Esophagus muscularis mucosa (tissue), 4 donors: ENCODE results near the gene PXT1. TPM values are rescaled to one million over a fixed set of nuclear protein-coding genes. Genes with fewer than 3 reads are reported as not detected.

Experiments used
- DNase-seq: peaks from one replicate; pipeline ENCODE4 v3.0.0-alpha.2; 2017; ENCODE audit errors: extremely low spot score
- H3K27ac ChIP-seq, 4 donors: fragments of 200-600 bp; sonication (generic); replicated peaks in 1 of 4; 1 replicate in 3 of 4; 2 replicates in 1 of 4; pipeline ENCODE4 v1.5.1; 2016 to 2019; ENCODE audit warnings: mild to moderate bottlenecking in 1 of 4
- H3K27me3 ChIP-seq, 4 donors: fragments of 200-600 bp; sonication (generic); one replicate each; pipeline versions ENCODE4 v1.5.1 to v1.6.0; 2016 to 2019
- H3K36me3 ChIP-seq, 4 donors: fragments of 200-600 bp; sonication (generic); one replicate each; pipeline ENCODE4 v1.5.1; 2016 to 2019
- H3K4me1 ChIP-seq, 4 donors: fragments of 200-600 bp; sonication (generic); one replicate each; pipeline ENCODE4 v1.5.1; 2016 to 2019
- H3K4me3 ChIP-seq, 4 donors: fragments of 200-600 bp; sonication (generic); 1 replicate in 2 of 4; 2 replicates in 2 of 4; pipeline ENCODE4 v1.5.1; 2016 to 2019; ENCODE audit warnings: mild to moderate bottlenecking in 4 of 4, moderate library complexity in 1 of 4
- H3K9me3 ChIP-seq, 4 donors: fragments of 200-600 bp; sonication (generic); 1 replicate in 3 of 4; 2 replicates in 1 of 4; pipeline ENCODE4 v1.5.1; 2016 to 2019
- CTCF ChIP-seq, 3 experiments: fragments of 200-600 bp in 2 of 3; fragments of 450-650 bp in 1 of 3; sonication (generic) in 2 of 3; IDR thresholded peaks; one replicate each; pipeline ENCODE4 v1.5.1; 2017 to 2019; ENCODE audit warnings: antibody characterized with exemption in 3 of 3, mild to moderate bottlenecking in 2 of 3, moderate library complexity in 1 of 3
- EP300 ChIP-seq: sonication (generic); formaldehyde crosslinking; IDR thresholded peaks from one replicate; pipeline ENCODE4 v1.6.1; 2017; ENCODE audit warnings: antibody characterized with exemption
- POLR2A ChIP-seq: fragments of 450-650 bp; IDR thresholded peaks from one replicate; pipeline ENCODE4 v1.6.1; 2017; ENCODE audit warnings: antibody characterized with exemption, moderate library complexity, mild to moderate bottlenecking, low read depth
- POLR2AphosphoS5 ChIP-seq, 2 donors: sonication (generic); formaldehyde crosslinking; IDR thresholded peaks; one replicate each; pipeline ENCODE4 v1.6.1; 2017; ENCODE audit warnings: antibody characterized with exemption in 2 of 2
- WGBS: methylation state at CpG from one replicate; pipeline ENCODE4 v1.1.5; 2018; 5-methylcytosine and 5-hydroxymethylcytosine counted together
- intact Hi-C: fragments of 100-400 bp; cut with DNase I; formaldehyde crosslinking; loops from one replicate; pipeline ENCODE4 v1.15.1; 2023
- total RNA-seq, 4 donors: library from RNA; depleted of rRNA; stranded (reverse); fragments of >200 nt; gene quantifications; one replicate each; pipeline versions ENCODE4 v1.1.0 to v1.2.1, GENCODE V29; 2016

Gene PXT1
- total RNA-seq, 4 donors from 2014 or later: not detected

- no peaks in the 10 kb centered on the region for H3K27me3 ChIP-seq
- intact Hi-C loops: no loop called here
- H3K36me3 ChIP-seq: no peaks in the 10 kb centered on the region
- no peak overlapping the region for H3K27ac ChIP-seq
- no peaks in the 10 kb centered on the region for H3K9me3 ChIP-seq
- TF ChIP-seq EP300: no peak
- TF ChIP-seq POLR2AphosphoS5 (IDR thresholded peaks at IDR 0.05): no peak
- TF ChIP-seq CTCF (IDR thresholded peaks at IDR 0.05): no peak
- H3K4me3 ChIP-seq: no peak overlapping the region
- no peak for DNase-seq
- WGBS: 68% methylated on average over 4 of the region's 4 CpGs
- H3K4me1 ChIP-seq: peaks cover 11 to 22% (median 19%) of the 10 kb centered on the region in 4 donors
Measured at GRCh38 chr6:36382976-36383375, 59.7 kb downstream of the PXT1 start.

- DNase-seq: no peak
- no peaks in the 10 kb centered on the region for H3K9me3 ChIP-seq
- no peak for TF ChIP-seq EP300
- TF ChIP-seq POLR2A: no peak
- TF ChIP-seq CTCF (IDR thresholded peaks at IDR 0.05): no peak
- TF ChIP-seq POLR2AphosphoS5 (IDR thresholded peaks at IDR 0.05): no peak
- H3K27ac ChIP-seq: no peak overlapping the region
- no peak overlapping the region for H3K4me3 ChIP-seq
- H3K36me3 ChIP-seq: no peaks in the 10 kb centered on the region
- WGBS: 83% methylated on average over 9 of the region's 9 CpGs
- intact Hi-C loops: no loop called here
- peaks cover 5 to 10% (median 7%) of the 10 kb centered on the region in 4 donors for H3K4me1 ChIP-seq
- H3K27me3 ChIP-seq: no peaks in the 10 kb centered on the region
Measured at GRCh38 chr6:36381502-36382389, 60.9 kb downstream of the PXT1 start.

- no peak for DNase-seq
- no peaks in the 10 kb centered on the region for H3K4me1 ChIP-seq
- no peak overlapping the region for H3K27ac ChIP-seq
- H3K9me3 ChIP-seq: no peaks in the 10 kb centered on the region
- TF ChIP-seq EP300 (no peak), POLR2AphosphoS5 (IDR thresholded peaks at IDR 0.05) (no peak), CTCF (IDR thresholded peaks at IDR 0.05) (no peak), POLR2A (no peak)
- no peaks in the 10 kb centered on the region for H3K27me3 ChIP-seq
- intact Hi-C loops: no loop called here
- no peak overlapping the region for H3K4me3 ChIP-seq
- H3K36me3 ChIP-seq: no peaks in the 10 kb centered on the region
- 98% methylated on average over 4 of the region's 4 CpGs for WGBS
Measured at GRCh38 chr6:36380166-36380565, 62.5 kb downstream of the PXT1 start.

GRCh38 chr6:36378936-36379335, 63.7 kb downstream of the PXT1 start:
- H3K4me1 ChIP-seq: no peaks in the 10 kb centered on the region

More at GRCh38 chr6:36378936-36379335, 63.7 kb downstream of the PXT1 start:
- DNase-seq: no peak
- TF ChIP-seq POLR2AphosphoS5 (IDR thresholded peaks at IDR 0.05): no peak
- no peak for TF ChIP-seq CTCF (IDR thresholded peaks at IDR 0.05)
- no peak for TF ChIP-seq POLR2A
- TF ChIP-seq EP300: no peak
- Histone ChIP-seq H3K27me3 (no peaks in the 10 kb centered on the region), H3K4me3 (no peak overlapping the region), H3K9me3 (no peaks in the 10 kb centered on the region), H3K36me3 (no peaks in the 10 kb centered on the region), H3K27ac (no peak overlapping the region)
- intact Hi-C loops: no loop called here
- 89% methylated on average over 10 of the region's 10 CpGs for WGBS
